Measurements from ENCODE around the gene TSR2.

- TF ChIP-seq CTCF (IDR thresholded peaks at IDR 0.05 in 4 of 5, conservative IDR thresholded peaks at IDR 0.05 in 1 of 5) (no peak), POLR2A (IDR thresholded peaks at IDR 0.05) (no peak)
These were observed 43.1 kb upstream of the TSR2 start for GRCh38 chrX:54397113-54397512.
